Thoracic aorta (tissue), 2 donors: ENCODE data around the gene EPHA4. TPM values are rescaled to one million over a fixed set of nuclear protein-coding genes. Genes with fewer than 3 reads are reported as not detected.

ENCODE experiments used
- ATAC-seq: fragments of 150-250 bp; one replicate; pipeline ENCODE4 v1.8.0; 2017; ENCODE audit warnings: low read depth; ENCODE audit not compliant: insufficient number of reproducible peaks, low FRiP score
- DNase-seq: peaks from one replicate; pipeline ENCODE4 v3.0.0-alpha.2; 2020; ENCODE audit warnings: low spot score
- H3K27ac ChIP-seq, 2 donors: fragments of 200-600 bp; sonication (generic); 1 replicate in 1 of 2; 2 replicates in 1 of 2; pipeline ENCODE4 v1.5.1; 2016; ENCODE audit warnings: mild to moderate bottlenecking in 2 of 2, moderate library complexity in 2 of 2
- H3K27me3 ChIP-seq: fragments of 200-600 bp; sonication (generic); replicated peaks from 2 replicates; pipeline ENCODE4 v1.6.0; 2016; ENCODE audit warnings: mild to moderate bottlenecking; ENCODE audit not compliant: insufficient read depth
- H3K36me3 ChIP-seq: fragments of 200-600 bp; sonication (generic); one replicate; pipeline ENCODE4 v1.5.1; 2016
- H3K4me1 ChIP-seq, 2 donors: fragments of 200-600 bp; sonication (generic); 1 replicate in 1 of 2; 2 replicates in 1 of 2; pipeline versions ENCODE4 v1.5.1 to v1.6.0; 2016; ENCODE audit warnings: low read depth in 2 of 2, mild to moderate bottlenecking in 1 of 2; ENCODE audit not compliant: control insufficient read depth in 1 of 2
- H3K4me3 ChIP-seq: fragments of 200-600 bp; sonication (generic); 2 replicates; pipeline ENCODE4 v1.5.1; 2016; ENCODE audit warnings: mild to moderate bottlenecking
- H3K9me3 ChIP-seq: fragments of 200-600 bp; sonication (generic); 2 replicates; pipeline ENCODE4 v1.5.1; 2016
- CTCF ChIP-seq: fragments of 200-600 bp; sonication (generic); IDR thresholded peaks from one replicate; pipeline ENCODE4 v1.5.1; 2019; ENCODE audit warnings: antibody characterized with exemption
- total RNA-seq, 2 donors: library from RNA; depleted of rRNA; stranded (reverse); fragments of >200 nt; gene quantifications; one replicate each; pipeline versions ENCODE4 v1.1.0 to v1.2.3, GENCODE V29; 2016

The EPHA4 gene
- total RNA-seq, 2 donors from 2014 or later, result 20.4 to 53.3 TPM

GRCh38 chr2:221494556-221494955 is 77.5 kb downstream of the EPHA4 start:
- Histone ChIP-seq H3K36me3 (no peaks in the 10 kb centered on the region), H3K9me3 (no peaks in the 10 kb centered on the region), H3K27me3 (no peaks in the 10 kb centered on the region), H3K4me1 (no peaks in the 10 kb centered on the region), H3K27ac (no peak overlapping the region), H3K4me3 (no peak overlapping the region)
- TF ChIP-seq CTCF, result no peak
- ATAC-seq (no peak), DNase-seq (no peak)

- DNase-seq (no peak), ATAC-seq (no peak)
- H3K4me3 ChIP-seq, result no peak overlapping the region
- H3K4me1 ChIP-seq, result no peaks in the 10 kb centered on the region
- H3K9me3 ChIP-seq, result no peaks in the 10 kb centered on the region
- no peak for TF ChIP-seq CTCF
- H3K27me3 ChIP-seq, result no peaks in the 10 kb centered on the region
- H3K36me3 ChIP-seq, result no peaks in the 10 kb centered on the region
- H3K27ac ChIP-seq, result no peak overlapping the region
These were observed 78.7 kb downstream of the EPHA4 start for GRCh38 chr2:221493391-221493790.

- DNase-seq, result no peak
- no peaks in the 10 kb centered on the region for H3K9me3 ChIP-seq
- no peaks in the 10 kb centered on the region for H3K36me3 ChIP-seq
- no peak for ATAC-seq
- H3K4me3 ChIP-seq, result no peak overlapping the region
- H3K27me3 ChIP-seq, result no peaks in the 10 kb centered on the region
- no peak overlapping the region for H3K27ac ChIP-seq
- TF ChIP-seq CTCF, result no peak
- H3K4me1 ChIP-seq, result no peaks in the 10 kb centered on the region
These were observed 79.5 kb downstream of the EPHA4 start for GRCh38 chr2:221492636-221493035.

GRCh38 chr2:221490506-221491060 is 81.5 kb downstream of the EPHA4 start:
- no peaks in the 10 kb centered on the region for H3K9me3 ChIP-seq
- ATAC-seq, result no peak
- H3K4me3 ChIP-seq, result no peak overlapping the region
- no peaks in the 10 kb centered on the region for H3K27me3 ChIP-seq
- no peaks in the 10 kb centered on the region for H3K36me3 ChIP-seq
- DNase-seq, result no peak
- TF ChIP-seq CTCF, result no peak
- no peaks in the 10 kb centered on the region for H3K4me1 ChIP-seq
- H3K27ac ChIP-seq, result no peak overlapping the region

GRCh38 chr2:221488136-221488807 is 83.8 kb downstream of the EPHA4 start:
- DNase-seq (no peak), ATAC-seq (no peak)
- H3K36me3 ChIP-seq, result no peaks in the 10 kb centered on the region
- H3K9me3 ChIP-seq, result no peaks in the 10 kb centered on the region
- no peaks in the 10 kb centered on the region for H3K27me3 ChIP-seq
- H3K4me1 ChIP-seq, result no peaks in the 10 kb centered on the region
- TF ChIP-seq CTCF, result no peak
- no peak overlapping the region for H3K27ac ChIP-seq
- no peak overlapping the region for H3K4me3 ChIP-seq
